Lung (tissue), 12 donors: ENCODE results near the gene ALG1. TPM values are rescaled to one million over a fixed set of nuclear protein-coding genes. Genes with fewer than 3 reads are reported as not detected.

ENCODE experiments used
- ATAC-seq: fragments of 200-7000 bp; cut with Tn5 transposase; one replicate; pipeline ENCODE4 v1.9.1; 2020; ENCODE audit warnings: moderate number of reproducible peaks; ENCODE audit not compliant: insufficient read depth, low FRiP score
- DNase-seq, 3 donors: peaks; one replicate each; pipeline ENCODE4 v3.0.0-alpha.2; 2013 to 2017
- H3K27ac ChIP-seq, 2 donors: one replicate each; pipeline ENCODE4 v1.5.1; 2013; ENCODE audit warnings: mild to moderate bottlenecking in 2 of 2, moderate library complexity in 2 of 2, control low read depth in 1 of 2, inconsistent platforms in 1 of 2, low read depth in 1 of 2, low read length in 1 of 2
- H3K27me3 ChIP-seq, 3 donors: one replicate each; pipeline ENCODE4 v1.5.1; 2013; ENCODE audit warnings: low read length in 2 of 3; ENCODE audit not compliant: control insufficient read depth in 3 of 3, insufficient read depth in 3 of 3
- H3K36me3 ChIP-seq, 4 donors: one replicate each; pipeline ENCODE4 v1.5.1; 2013; ENCODE audit warnings: low read length in 4 of 4, mild to moderate bottlenecking in 1 of 4, moderate library complexity in 1 of 4; ENCODE audit not compliant: control insufficient read depth in 4 of 4, insufficient read depth in 4 of 4
- H3K4me1 ChIP-seq, 5 donors: one replicate each; pipeline ENCODE4 v1.5.1; 2013; ENCODE audit warnings: low read length in 5 of 5, mild to moderate bottlenecking in 2 of 5, moderate library complexity in 1 of 5; ENCODE audit not compliant: control insufficient read depth in 5 of 5, insufficient read depth in 5 of 5
- H3K4me3 ChIP-seq: one replicate; pipeline ENCODE4 v1.5.1; 2013; ENCODE audit warnings: mild to moderate bottlenecking, control low read depth, moderate library complexity
- H3K9ac ChIP-seq, 2 donors: one replicate each; pipeline ENCODE4 v1.5.1; 2013; ENCODE audit warnings: low read length in 2 of 2, control low read depth in 1 of 2; ENCODE audit not compliant: insufficient read depth in 1 of 2
- H3K9me3 ChIP-seq, 4 donors: one replicate each; pipeline ENCODE4 v1.5.1; 2013; ENCODE audit warnings: low read length in 3 of 4, mild to moderate bottlenecking in 1 of 4, moderate library complexity in 1 of 4; ENCODE audit not compliant: control insufficient read depth in 4 of 4, insufficient read depth in 3 of 4
- CTCF ChIP-seq: IDR thresholded peaks from 2 replicates; pipeline ENCODE4 v1.5.1; 2012; ENCODE audit warnings: mild to moderate bottlenecking; ENCODE audit errors: control extremely low read depth, extremely low read depth
- WGBS, 2 donors: extraction: QIAGEN DNeasy Blood & Tissue Kit; methylation state at CpG; one replicate each; pipeline ENCODE4 v1.1.7; 2013; 5-methylcytosine and 5-hydroxymethylcytosine counted together
- polyA plus RNA-seq, 2 donors: library from polyadenylated mRNA; stranded (reverse); fragments of 200-250 nt; gene quantifications; one replicate each; pipeline ENCODE4 v1.2.1, GENCODE V29; 2013
- total RNA-seq, 2 donors: library from RNA; depleted of rRNA in 1 of 2; stranded (reverse); fragments of >200 nt in 1 of 2; gene quantifications; one replicate each; pipeline ENCODE4 v1.2.1, GENCODE V29; 2014 to 2021
- donor health status: control.
- donor health status: control.
- donor health status: Bipolar disorder and iron deficiency.
- donor health status: healthy.
- donor health status: DM: yes; HTN: yes; CAD: no.

The ALG1 gene
- total and polyA plus RNA-seq, 4 donors: 19.6 to 31.7 (median 24.3) TPM

GRCh38 chr16:5060073-5060641 lies 11.5 kb upstream of the ALG1 start:
- DNase-seq: no peak

GRCh38 chr16:5062051-5062450 lies 9.6 kb upstream of the ALG1 start:
- ATAC-seq: no peak
- no peak overlapping the region for H3K9ac ChIP-seq
- peaks cover 0 to 2% (median 0%) of the 10 kb centered on the region in 4 donors for H3K36me3 ChIP-seq
- peaks cover 0 to 20% (median 8%) of the 10 kb centered on the region in 5 donors for H3K4me1 ChIP-seq
- no peaks in the 10 kb centered on the region for H3K27me3 ChIP-seq
- H3K9me3 ChIP-seq: no peaks in the 10 kb centered on the region
- no peak for TF ChIP-seq CTCF
- no peak for DNase-seq
- no peak overlapping the region for H3K4me3 ChIP-seq
- H3K27ac ChIP-seq: no peak overlapping the region
- 89 to 94% methylated on average over 11 of the region's 11 CpGs for WGBS, 2 donors

More at GRCh38 chr16:5060073-5060641, 11.5 kb upstream of the ALG1 start:
- no peak overlapping the region for H3K4me3 ChIP-seq
- no peak for ATAC-seq
- H3K27ac ChIP-seq: no peak overlapping the region
- TF ChIP-seq CTCF: no peak
- peaks cover 0 to 8% (median 8%) of the 10 kb centered on the region in 5 donors for H3K4me1 ChIP-seq
- H3K27me3 ChIP-seq: no peaks in the 10 kb centered on the region
- WGBS, 2 donors: 83 to 90% methylated on average over 10 of the region's 10 CpGs
- H3K9ac ChIP-seq: no peak overlapping the region
- peaks cover 0 to 1% (median 0%) of the 10 kb centered on the region in 4 donors for H3K9me3 ChIP-seq
- peaks cover 0 to 5% (median 0%) of the 10 kb centered on the region in 4 donors for H3K36me3 ChIP-seq

- no peak for ATAC-seq
- H3K9me3 ChIP-seq: no peaks in the 10 kb centered on the region
- H3K9ac ChIP-seq: no peak overlapping the region
- no peak overlapping the region for H3K27ac ChIP-seq
- no peak for TF ChIP-seq CTCF
- no peak for DNase-seq
- H3K36me3 ChIP-seq: peaks cover 0 to 2% (median 0%) of the 10 kb centered on the region in 4 donors
- WGBS, 2 donors: 77 to 82% methylated on average over 19 of the region's 19 CpGs
- peaks cover 0 to 20% (median 8%) of the 10 kb centered on the region in 5 donors for H3K4me1 ChIP-seq
- no peaks in the 10 kb centered on the region for H3K27me3 ChIP-seq
- H3K4me3 ChIP-seq: no peak overlapping the region
These were observed 8.6 kb upstream of the ALG1 start for GRCh38 chr16:5062790-5063765.
